Cardiac septum (tissue), 1 donor: Measurements from ENCODE around the gene GMEB2. TPM values are rescaled to one million over a fixed set of nuclear protein-coding genes. Genes with fewer than 3 reads are reported as not detected.
"Not testable (repeated sequence)": the region's sequence is repeated elsewhere in the genome, so short reads cannot be mapped to it uniquely, and the experiment has no call there.

Experiments
- DNase-seq: peaks from one replicate; pipeline ENCODE4 v3.0.0-alpha.2; 2020; ENCODE audit warnings: low spot score
- intact Hi-C: fragments of 100-400 bp; cut with DNase I; formaldehyde crosslinking; loops from one replicate; pipeline ENCODE4 v1.14.0; 2022
- total RNA-seq: library from RNA; stranded (reverse); fragmentation: NEBNext Ultra II Directional; extraction: Animal tissue kit (Norgen Biotek cat#: 25700); gene quantifications from one replicate; pipeline ENCODE4 v1.2.1, GENCODE V29; 2021
- donor health status: DM: no; HTN: no; CAD: no.

The GMEB2 gene
- total RNA-seq, 1 donor from 2014 or later = 6.8 TPM

- no peak for DNase-seq
- intact Hi-C loops = no loop called here
Observed at GRCh38 chr20:63578224-63579016, 48.5 kb downstream of the GMEB2 start.

GRCh38 chr20:63577317-63577894, 49.5 kb downstream of the GMEB2 start:
- intact Hi-C loops = no loop called here
- no peak for DNase-seq

DNA sequence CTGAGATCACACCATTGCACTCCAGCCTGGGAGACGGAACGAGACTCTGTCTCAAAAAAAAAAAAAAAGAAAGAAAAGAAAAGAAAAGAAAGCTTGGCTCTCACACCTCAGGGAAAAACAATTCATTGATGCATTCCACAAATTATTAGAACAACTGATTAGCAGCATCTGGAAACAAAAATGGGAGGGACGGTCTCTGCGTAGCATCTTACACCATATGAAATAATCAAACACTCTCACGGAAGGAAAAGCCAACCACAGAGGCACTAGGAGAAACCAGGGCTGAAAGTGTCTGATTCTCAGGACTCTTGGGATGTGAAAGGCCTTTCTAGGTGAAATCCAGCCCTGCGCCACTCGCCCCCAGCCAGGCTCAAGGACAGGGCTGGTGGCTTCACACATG, 50.6 kb downstream of the GMEB2 start:
- intact Hi-C loops = no loop called here
- no peak for DNase-seq

- intact Hi-C loops = no loop called here
- DNase-seq = no peak
Observed at GRCh38 chr20:63574829-63575743, 51.8 kb downstream of the GMEB2 start.

DNA sequence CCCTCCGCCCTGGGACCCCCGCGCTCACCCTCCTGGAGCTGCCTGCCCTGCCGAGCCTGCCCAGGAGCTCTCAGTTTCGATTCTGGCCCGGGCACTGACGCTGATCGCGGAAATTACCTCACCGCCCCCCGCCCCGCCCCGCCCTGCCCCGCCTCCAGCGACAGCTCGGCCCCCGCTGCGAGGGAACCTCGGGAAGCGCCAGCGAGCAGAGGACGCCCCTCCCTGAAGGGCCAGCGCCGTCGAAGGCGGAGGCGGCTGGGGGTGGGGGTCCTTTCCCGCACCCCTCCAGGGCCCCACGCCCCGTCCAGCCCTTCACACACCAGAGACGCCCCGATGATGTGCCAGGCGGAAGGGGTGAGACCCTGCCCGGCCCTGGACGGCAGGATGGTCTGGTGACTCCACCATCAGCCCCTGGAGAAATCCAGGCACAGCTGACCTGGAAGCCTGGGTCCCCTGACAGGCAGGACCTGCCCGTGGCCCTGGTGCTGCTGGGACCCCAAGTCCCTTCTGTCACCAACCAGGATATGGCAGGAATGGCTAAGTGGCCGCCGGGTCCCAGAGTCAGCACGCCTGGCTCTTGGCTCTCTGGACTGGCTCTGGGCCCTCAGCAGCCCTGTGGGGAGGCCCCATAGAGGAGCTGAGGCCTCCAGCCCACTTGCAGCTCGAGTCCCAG, 52.6 kb downstream of the GMEB2 start, which contains the start of gene HELZ2:
Gene HELZ2 (minus strand): TSS at position 84 of the 673 bp plus-strand sequence. CDS start 1,854 bp downstream, outside the sequence.
- intact Hi-C loops = no loop called here
- DNase-seq = peak; percentile 94

- DNase-seq = no peak
- intact Hi-C loops = no loop called here
Observed at GRCh38 chr20:63573647-63574131, 53.2 kb downstream of the GMEB2 start.

DNA sequence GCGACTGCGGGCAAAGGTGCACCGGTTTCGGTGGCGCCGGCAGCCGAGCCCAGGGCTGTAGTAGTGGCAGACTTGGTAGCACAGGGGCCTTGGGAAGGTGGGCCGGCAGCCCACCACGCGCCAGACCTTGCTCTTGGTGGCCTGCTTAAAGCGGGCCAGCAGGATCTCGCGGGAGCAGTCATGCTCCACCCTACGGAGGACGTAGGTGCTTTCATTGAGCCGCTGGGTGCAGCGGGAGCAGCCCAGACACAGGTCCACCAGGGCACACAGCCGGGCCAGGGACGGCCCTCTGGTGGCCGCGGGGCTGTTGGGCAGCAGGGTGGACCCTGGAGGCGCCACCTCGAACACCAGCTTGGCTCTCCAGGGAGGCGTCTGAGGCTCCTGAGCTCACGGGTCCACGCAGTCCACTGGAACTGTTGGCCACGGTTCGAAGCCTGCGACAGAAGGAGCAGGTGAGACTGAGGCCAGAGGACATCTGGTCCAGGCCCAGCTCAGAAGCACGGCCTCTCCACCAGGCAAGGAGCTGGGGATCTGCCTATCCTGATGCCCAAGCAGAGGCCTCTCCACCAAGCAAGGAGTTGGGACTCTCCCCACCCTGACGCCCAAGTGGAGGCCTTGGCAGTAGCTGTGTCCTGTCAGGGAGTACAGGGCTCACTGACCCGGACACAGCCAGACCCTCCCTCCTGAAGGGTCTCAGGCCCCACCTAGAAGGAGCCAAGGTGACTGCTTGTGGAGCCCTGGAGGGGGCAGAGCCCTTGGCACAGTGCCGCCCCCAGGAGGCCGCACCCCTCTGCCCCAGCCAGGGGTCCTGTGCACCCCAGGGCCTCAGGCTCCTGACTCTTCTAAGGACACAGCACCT, 53.9 kb downstream of the GMEB2 start:
- intact Hi-C loops = no loop called here
- no peak for DNase-seq

GRCh38 chr20:63572071-63572787, 54.7 kb downstream of the GMEB2 start:
- no peak for DNase-seq
- intact Hi-C loops = no loop called here

DNA sequence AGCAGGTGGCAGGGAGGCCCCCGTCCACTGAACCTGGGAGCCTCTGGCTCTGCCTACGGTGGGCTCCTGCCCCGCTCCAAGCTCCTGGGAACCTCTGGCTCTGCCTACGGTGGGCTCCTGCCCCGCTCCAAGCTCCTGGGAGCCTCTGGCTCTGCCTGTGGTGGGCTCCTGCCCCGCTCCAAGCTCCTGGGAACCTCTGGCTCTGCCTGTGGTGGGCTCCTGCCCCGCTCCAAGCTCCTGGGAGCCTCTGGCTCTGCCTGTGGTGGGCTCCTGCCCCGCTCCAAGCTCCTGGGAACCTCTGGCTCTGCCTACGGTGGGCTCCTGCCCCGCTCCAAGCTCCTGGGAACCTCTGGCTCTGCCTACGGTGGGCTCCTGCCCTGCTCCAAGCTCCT, 55.8 kb downstream of the GMEB2 start:
- DNase-seq, intact Hi-C loops: not testable (repeated sequence)

- intact Hi-C loops = no loop called here
Observed at GRCh38 chr20:63570281-63571086, 56.4 kb downstream of the GMEB2 start.

GRCh38 chr20:63568986-63569949, 57.6 kb downstream of the GMEB2 start:
- intact Hi-C loops = no loop called here
- DNase-seq = no peak

More at GRCh38 chr20:63570281-63571086, 56.4 kb downstream of the GMEB2 start:
- DNase-seq = no peak

DNA sequence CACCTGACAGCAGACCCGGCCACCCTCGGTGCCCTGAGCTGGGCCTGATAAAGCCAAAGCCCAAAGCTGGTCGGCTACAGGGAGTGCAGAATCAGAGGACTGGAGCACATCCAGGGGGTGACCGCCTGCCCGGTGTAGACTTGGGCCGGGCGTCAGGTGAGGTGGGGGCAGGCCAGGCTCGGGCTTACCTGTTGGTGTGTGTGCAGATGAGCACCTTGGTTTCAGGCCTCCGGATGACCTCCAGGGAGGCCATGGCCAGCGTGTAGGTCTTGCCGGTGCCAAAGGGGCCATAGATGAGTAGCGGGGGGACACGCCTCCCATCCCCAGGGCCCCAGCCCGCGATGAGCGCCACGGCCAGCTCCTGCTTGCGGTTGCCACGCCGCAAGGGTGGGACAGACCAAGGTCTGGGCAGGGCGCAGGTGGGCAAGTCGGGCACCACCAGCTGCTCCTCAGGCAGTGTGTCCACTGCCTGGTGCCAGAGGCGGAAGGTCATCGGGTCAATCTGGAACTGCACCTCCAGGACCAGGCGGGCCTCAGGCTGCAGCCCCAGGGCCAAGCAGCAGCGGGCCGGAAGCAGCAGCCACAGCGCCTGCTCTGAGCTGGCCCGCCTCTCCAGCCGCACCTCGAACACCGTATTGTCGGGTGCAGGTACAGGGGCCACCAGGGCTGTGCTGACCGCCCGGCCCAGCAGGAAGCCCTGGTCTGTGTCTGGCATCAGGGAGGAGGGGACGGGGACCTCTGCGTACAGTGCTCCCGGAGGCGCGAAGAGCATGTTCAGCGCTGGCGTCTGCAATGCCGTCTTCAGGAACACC, 58.5 kb downstream of the GMEB2 start:
- intact Hi-C loops = no loop called here
- no peak for DNase-seq

GRCh38 chr20:63567386-63568169, 59.3 kb downstream of the GMEB2 start:
- intact Hi-C loops = no loop called here
- DNase-seq = peak; percentile 91

- intact Hi-C loops = no loop called here
Observed at GRCh38 chr20:63567136-63567385, 59.8 kb downstream of the GMEB2 start.

More at GRCh38 chr20:63567136-63567385, 59.8 kb downstream of the GMEB2 start:
- DNase-seq = no peak
